Measurements from ENCODE around the gene OTULINL. TPM values are rescaled to one million over a fixed set of nuclear protein-coding genes. Genes with fewer than 3 reads are reported as not detected.
A peak's percentile ranks its signal among the peaks of the same experiment; 100 is the strongest.

The OTULINL gene
- total and polyA plus RNA-seq, 2 of the 8 experiments (the other 6 are each of a cell fraction or from before 2014, with no cell fraction given), result 3.1 to 8.3 TPM

GRCh38 chr5:14577079-14577725 lies 4.4 kb upstream of the OTULINL start:
- WGBS, 2 experiments (ENCODE audit: extremely low coverage in 1 of 2, insufficient coverage in 1 of 2, insufficient read length in 1 of 2, insufficient replicate concordance in 2 of 2, low coverage in 1 of 2, low lambda C conversion rate in 2 of 2, missing lambda C conversion rate in 1 of 2), result 91% methylated on average over 34 of the region's 40 CpGs; no CpG with 5 or more reads in 1 of the 2 experiments
- Histone ChIP-seq H3K4ac (replicated peaks; ENCODE audit: insufficient read length, low read depth, low read length) (no peak overlapping the region), H3K36me3 (ENCODE audit: control insufficient read depth in 2 of 4, insufficient read depth in 4 of 4, low read length in 3 of 4) (no peaks in the 10 kb centered on the region), H2AFZ (ENCODE audit: low read length) (no peak overlapping the region; the same call in 1 of the 2 replicates), H4K8ac (ENCODE audit: extremely low read depth, insufficient read depth, low read length) (no peak overlapping the region), H3K9ac (replicated peaks in 1 of 4; ENCODE audit: extremely low read depth in 1 of 4, low read depth in 3 of 4, low read length in 3 of 4) (no peak overlapping the region), H4K5ac (ENCODE audit: insufficient read length, low read depth, low read length) (no peak overlapping the region), H2BK12ac (ENCODE audit: low read depth, low read length) (no peak overlapping the region), H3K4me3 (ENCODE audit: extremely low read depth in 1 of 4, insufficient read depth in 2 of 4, low read depth in 3 of 4, low read length in 4 of 4) (no peak overlapping the region), H3K18ac (ENCODE audit: extremely low read depth, low read length) (no peak overlapping the region), H4K20me1 (replicated peaks in 1 of 2; ENCODE audit: control insufficient read depth in 1 of 2, insufficient read depth in 2 of 2, low read length in 2 of 2) (no peaks in the 10 kb centered on the region), H3K4me2 (ENCODE audit: insufficient read depth in 1 of 2, low read depth in 2 of 2, low read length in 2 of 2) (no peak overlapping the region), H3K9me3 (ENCODE audit: insufficient read depth in 2 of 2, low read depth in 1 of 2, low read length in 1 of 2) (no peaks in the 10 kb centered on the region; a peak in 1 of 4 replicates), H2BK15ac (ENCODE audit: low read length) (no peak overlapping the region), H3K27me3 (replicated peaks in 1 of 4; ENCODE audit: control insufficient read depth in 3 of 4, extremely low read depth in 1 of 4, insufficient read depth in 3 of 4, low read length in 3 of 4) (peaks cover 2 to 15% (median 9%) of the 10 kb centered on the region in 4 experiments), H3K79me1 (ENCODE audit: low read depth, low read length) (no peaks in the 10 kb centered on the region), H2BK120ac (replicated peaks; ENCODE audit: low read depth, low read length) (no peak overlapping the region), H2BK20ac (ENCODE audit: low read length) (no peak overlapping the region), H3K23ac (ENCODE audit: insufficient read length) (no peak overlapping the region), H3K56ac (replicated peaks; ENCODE audit: insufficient read length, low read depth, low read length) (no peak overlapping the region), H3K79me2 (ENCODE audit: control insufficient read depth in 1 of 2, insufficient read depth in 2 of 2, low read length in 2 of 2) (no peaks in the 10 kb centered on the region), H3K14ac (ENCODE audit: insufficient read length) (no peak overlapping the region), H2BK5ac (ENCODE audit: low read depth, low read length) (no peak overlapping the region), H3K4me1 (replicated peaks in 1 of 4; ENCODE audit: control insufficient read depth in 3 of 4, insufficient read depth in 4 of 4, low read length in 3 of 4) (no peaks in the 10 kb centered on the region), H2AK5ac (ENCODE audit: low read depth, low read length) (no peak overlapping the region), H3K23me2 (ENCODE audit: low read depth, low read length) (peaks cover 3% of the 10 kb centered on the region; the same call in 1 of the 2 replicates), H3K27ac (ENCODE audit: low read depth, low read length) (no peak overlapping the region), H4K91ac (replicated peaks; ENCODE audit: insufficient read length, low read length) (no peak overlapping the region)
- FAIRE-seq, result no peak
- peak in 1 of 2 experiments; percentile 54 for DNase-seq (ENCODE audit: low read depth in 1 of 2, low spot score in 2 of 2)
- ChIA-PET POLR2A (ENCODE audit: partially characterized antibody) (no interaction called here), CTCF (ENCODE audit: partially characterized antibody) (interaction anchor here (1.1 to 2.9 kb wide), 5 partner anchors 8 to 73 kb away, joined by 3 to 9 read pairs (median 4); no protein-coding TSS in a partner anchor)
- no peak for TF ChIP-seq CTBP2 (IDR thresholded peaks at IDR 0.05; ENCODE audit: borderline replicate concordance, insufficient read depth, insufficient read length, low read length)
- peak in 1 of 2 experiments; percentile 14; a peak in 1 of 4 replicates for TF ChIP-seq RAD21 (IDR thresholded peaks at IDR 0.05 in 1 of 2, conservative IDR thresholded peaks at IDR 0.05 in 1 of 2; ENCODE audit: low read depth in 2 of 2, low read length in 2 of 2)
- TF ChIP-seq CTCF (IDR thresholded peaks at IDR 0.05; ENCODE audit: control extremely low read depth in 1 of 3, insufficient read depth in 1 of 3, low read depth in 1 of 3, low read length in 3 of 3), result peak in 1 of 3 experiments; percentile 23; a peak in 1 of 4 replicates

Measured in H1 (cell line).